Mesothelial cell of epicardium (in vitro differentiated cells): ENCODE measurements around the gene GPC3. TPM values are rescaled to one million over a fixed set of nuclear protein-coding genes. Genes with fewer than 3 reads are reported as not detected.

ENCODE experiments used
- DNase-seq, 2 experiments: peaks; one replicate each; pipeline ENCODE4 v3.0.0; 2021; ENCODE audit warnings: low spot score in 2 of 2; ENCODE audit not compliant: unreplicated experiment in 2 of 2
- H3K27ac Mint-ChIP-seq: 2 replicates; pipeline ENCODE4 v1.8.0; 2021; ENCODE audit warnings: mixed read lengths
- H3K27me3 Mint-ChIP-seq: 2 replicates; pipeline ENCODE4 v1.8.0; 2021; ENCODE audit warnings: low read depth, mixed read lengths
- H3K36me3 Mint-ChIP-seq: 2 replicates; pipeline ENCODE4 v1.8.0; 2021; ENCODE audit warnings: mixed read lengths
- H3K4me1 Mint-ChIP-seq: 2 replicates; pipeline ENCODE4 v1.8.0; 2021; ENCODE audit warnings: mixed read lengths
- H3K4me3 Mint-ChIP-seq: 2 replicates; pipeline ENCODE4 v1.8.0; 2021; ENCODE audit warnings: mild to moderate bottlenecking, moderate library complexity, mixed read lengths
- H3K9me3 Mint-ChIP-seq: 2 replicates; pipeline ENCODE4 v1.8.0; 2021; ENCODE audit warnings: mixed read lengths
- total RNA-seq: library from RNA; stranded (reverse); gene quantifications from 3 replicates; pipeline ENCODE4 v1.2.1, GENCODE V29; 2021
- TF ChIP-seq, protein P1 (sequence below): fragments of 200-600 bp; sonication (generic); IDR thresholded peaks from one replicate; pipeline ENCODE4 v1.5.0; 2021; ENCODE audit warnings: antibody characterized with exemption; ENCODE audit not compliant: unreplicated experiment

The GPC3 gene
- total RNA-seq, 1 donor from 2014 or later, result 864 TPM

DNA sequence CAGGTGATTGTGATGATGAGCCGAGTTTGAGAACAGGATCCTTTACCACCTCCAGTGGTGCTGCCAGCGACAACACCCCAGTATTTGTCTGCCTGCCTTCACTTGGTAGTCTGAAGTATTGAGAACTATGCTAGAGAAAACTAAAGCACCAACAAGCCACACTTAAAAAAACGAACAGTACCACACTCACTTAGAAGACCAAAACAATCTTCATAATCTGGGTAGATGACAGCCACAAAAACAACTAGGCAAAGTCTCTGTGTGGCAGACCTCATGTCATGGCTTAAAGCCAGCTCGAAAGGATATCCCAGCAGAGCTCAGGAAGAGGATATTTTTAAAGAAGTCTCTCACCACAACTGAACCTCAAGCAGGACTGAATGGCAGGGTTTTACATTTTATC lies 236.0 kb downstream of the GPC3 start:
- no peak for DNase-seq
- Mint-ChIP-seq H3K9me3 (no peaks in the 10 kb centered on the region), H3K27me3 (no peaks in the 10 kb centered on the region), H3K4me3 (no peak overlapping the region), H3K27ac (no peak overlapping the region), H3K36me3 (peaks cover 17% of the 10 kb centered on the region), H3K4me1 (peaks cover 13% of the 10 kb centered on the region)
- TF ChIP-seq, protein P1, sequence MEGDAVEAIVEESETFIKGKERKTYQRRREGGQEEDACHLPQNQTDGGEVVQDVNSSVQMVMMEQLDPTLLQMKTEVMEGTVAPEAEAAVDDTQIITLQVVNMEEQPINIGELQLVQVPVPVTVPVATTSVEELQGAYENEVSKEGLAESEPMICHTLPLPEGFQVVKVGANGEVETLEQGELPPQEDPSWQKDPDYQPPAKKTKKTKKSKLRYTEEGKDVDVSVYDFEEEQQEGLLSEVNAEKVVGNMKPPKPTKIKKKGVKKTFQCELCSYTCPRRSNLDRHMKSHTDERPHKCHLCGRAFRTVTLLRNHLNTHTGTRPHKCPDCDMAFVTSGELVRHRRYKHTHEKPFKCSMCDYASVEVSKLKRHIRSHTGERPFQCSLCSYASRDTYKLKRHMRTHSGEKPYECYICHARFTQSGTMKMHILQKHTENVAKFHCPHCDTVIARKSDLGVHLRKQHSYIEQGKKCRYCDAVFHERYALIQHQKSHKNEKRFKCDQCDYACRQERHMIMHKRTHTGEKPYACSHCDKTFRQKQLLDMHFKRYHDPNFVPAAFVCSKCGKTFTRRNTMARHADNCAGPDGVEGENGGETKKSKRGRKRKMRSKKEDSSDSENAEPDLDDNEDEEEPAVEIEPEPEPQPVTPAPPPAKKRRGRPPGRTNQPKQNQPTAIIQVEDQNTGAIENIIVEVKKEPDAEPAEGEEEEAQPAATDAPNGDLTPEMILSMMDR, result no peak

DNA sequence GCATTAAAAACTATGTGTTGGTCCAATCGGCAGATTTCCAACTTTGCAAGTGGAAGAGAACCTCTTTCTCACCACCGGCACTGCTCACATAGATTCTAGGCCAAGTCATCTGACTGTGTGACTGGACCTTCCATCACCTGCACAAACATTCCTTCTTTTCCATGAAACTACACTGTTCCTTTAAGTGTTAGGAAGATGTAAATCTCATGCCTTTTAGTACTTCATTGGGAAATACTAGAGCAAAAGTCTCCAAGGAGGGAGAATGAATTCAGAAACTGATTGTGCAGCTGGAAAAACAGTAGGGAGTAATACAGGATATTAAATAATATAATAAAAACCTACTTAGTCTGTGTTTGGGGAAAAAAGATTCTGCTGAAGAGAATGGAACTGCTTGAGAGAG lies 238.2 kb downstream of the GPC3 start:
- no peak for DNase-seq
- no peak overlapping the region for H3K27ac Mint-ChIP-seq
- no peaks in the 10 kb centered on the region for H3K9me3 Mint-ChIP-seq
- H3K36me3 Mint-ChIP-seq, result peaks cover 11% of the 10 kb centered on the region
- H3K4me1 Mint-ChIP-seq, result peaks cover 21% of the 10 kb centered on the region
- TF ChIP-seq, protein P1, result no peak
- no peaks in the 10 kb centered on the region for H3K27me3 Mint-ChIP-seq
- no peak overlapping the region for H3K4me3 Mint-ChIP-seq

DNA sequence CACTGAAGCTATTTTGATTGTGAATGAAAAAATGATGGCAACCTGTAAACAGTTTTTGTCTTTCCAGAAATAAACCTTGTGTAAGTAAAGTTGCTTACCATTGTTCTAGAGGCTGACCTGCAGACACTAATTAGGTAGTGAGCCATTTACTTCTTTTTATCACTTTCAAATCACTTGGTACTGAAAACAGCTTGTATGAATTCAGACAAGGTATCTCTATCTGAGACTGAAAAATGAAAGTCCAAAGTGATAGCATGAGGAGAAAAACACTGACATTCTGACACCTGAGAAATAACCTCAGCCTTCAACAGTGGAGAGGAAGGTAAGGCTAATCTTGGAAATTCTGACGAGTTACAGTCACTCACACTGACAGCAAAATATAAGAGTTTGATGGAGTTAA lies 238.8 kb downstream of the GPC3 start:
- Mint-ChIP-seq H3K27me3 (no peaks in the 10 kb centered on the region), H3K4me3 (no peak overlapping the region)

DNA sequence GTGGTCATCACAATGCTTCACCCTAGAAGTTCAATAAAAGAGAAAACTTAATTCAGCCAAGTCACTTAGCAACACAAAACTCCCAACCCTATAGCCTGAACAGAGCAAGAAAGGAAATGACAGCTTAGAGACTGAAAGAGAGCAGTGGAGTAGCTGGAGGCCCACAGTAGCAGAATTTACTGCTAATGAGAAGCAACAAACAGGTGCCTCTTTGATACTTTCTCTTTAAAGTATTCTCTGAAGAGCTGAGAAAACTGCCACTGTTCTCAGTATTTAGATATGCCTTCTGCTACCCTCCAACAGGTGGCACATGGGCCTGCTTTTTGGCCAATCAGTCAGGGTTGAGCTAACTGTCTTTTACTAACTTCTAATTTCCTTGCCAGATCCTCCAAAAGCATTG lies 240.0 kb downstream of the GPC3 start:
- Mint-ChIP-seq H3K4me1 (peaks cover 22% of the 10 kb centered on the region), H3K27ac (no peak overlapping the region), H3K4me3 (no peak overlapping the region), H3K27me3 (no peaks in the 10 kb centered on the region), H3K9me3 (no peaks in the 10 kb centered on the region), H3K36me3 (peaks cover 11% of the 10 kb centered on the region)
- TF ChIP-seq, protein P1, result no peak
- DNase-seq, result no peak

More for the DNA sequence above, 238.8 kb downstream of the GPC3 start:
- TF ChIP-seq, protein P1, result no peak
- no peak for DNase-seq
- H3K9me3 Mint-ChIP-seq, result no peaks in the 10 kb centered on the region
- H3K4me1 Mint-ChIP-seq, result peaks cover 23% of the 10 kb centered on the region
- H3K36me3 Mint-ChIP-seq, result peaks cover 11% of the 10 kb centered on the region
- H3K27ac Mint-ChIP-seq, result no peak overlapping the region

DNA sequence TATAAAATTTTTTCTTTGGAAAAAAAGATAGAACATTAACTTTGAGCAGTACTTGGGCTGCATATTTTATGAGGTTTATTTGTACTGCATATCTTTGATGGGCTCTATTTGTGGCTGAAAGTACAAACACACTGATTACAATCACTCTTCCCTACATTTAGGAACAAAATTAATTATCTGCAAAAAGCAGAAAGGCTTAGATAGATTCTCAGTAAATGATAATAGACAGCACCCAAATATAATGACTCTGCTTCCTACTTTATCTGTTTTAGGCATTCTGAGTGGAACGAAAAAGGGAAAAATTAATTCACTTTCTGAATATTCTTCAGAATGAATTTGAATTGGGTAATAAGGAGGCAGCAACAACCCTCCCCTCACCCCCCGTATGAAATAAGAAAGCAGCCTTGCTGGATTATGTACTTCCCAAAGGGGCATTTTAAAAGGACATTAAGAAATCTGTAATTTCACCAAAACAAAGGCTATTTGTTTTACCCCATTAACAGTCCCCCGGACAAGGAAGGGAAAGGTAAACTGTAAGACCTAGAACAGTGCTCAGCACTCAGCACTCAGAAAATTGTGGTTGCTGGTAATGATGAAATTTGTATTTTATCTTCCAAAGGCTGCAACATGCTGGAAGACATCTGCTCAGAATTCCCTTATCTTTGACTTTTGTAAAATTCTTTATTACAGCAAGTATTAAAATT lies 242.6 kb downstream of the GPC3 start:
- H3K4me3 Mint-ChIP-seq, result no peak overlapping the region
- H3K27ac Mint-ChIP-seq, result no peak overlapping the region
- no peaks in the 10 kb centered on the region for H3K9me3 Mint-ChIP-seq
- no peaks in the 10 kb centered on the region for H3K27me3 Mint-ChIP-seq
- H3K4me1 Mint-ChIP-seq, result peaks cover 14% of the 10 kb centered on the region
- peaks cover 11% of the 10 kb centered on the region for H3K36me3 Mint-ChIP-seq
- DNase-seq, result no peak
- TF ChIP-seq, protein P1, result no peak
